Measurements from ENCODE around the gene GART. TPM values are rescaled to one million over a fixed set of nuclear protein-coding genes. Genes with fewer than 3 reads are reported as not detected.

Gene GART
- total RNA-seq, 4 donors from 2014 or later, result 41.8 to 74.2 (median 67.6) TPM

DNA sequence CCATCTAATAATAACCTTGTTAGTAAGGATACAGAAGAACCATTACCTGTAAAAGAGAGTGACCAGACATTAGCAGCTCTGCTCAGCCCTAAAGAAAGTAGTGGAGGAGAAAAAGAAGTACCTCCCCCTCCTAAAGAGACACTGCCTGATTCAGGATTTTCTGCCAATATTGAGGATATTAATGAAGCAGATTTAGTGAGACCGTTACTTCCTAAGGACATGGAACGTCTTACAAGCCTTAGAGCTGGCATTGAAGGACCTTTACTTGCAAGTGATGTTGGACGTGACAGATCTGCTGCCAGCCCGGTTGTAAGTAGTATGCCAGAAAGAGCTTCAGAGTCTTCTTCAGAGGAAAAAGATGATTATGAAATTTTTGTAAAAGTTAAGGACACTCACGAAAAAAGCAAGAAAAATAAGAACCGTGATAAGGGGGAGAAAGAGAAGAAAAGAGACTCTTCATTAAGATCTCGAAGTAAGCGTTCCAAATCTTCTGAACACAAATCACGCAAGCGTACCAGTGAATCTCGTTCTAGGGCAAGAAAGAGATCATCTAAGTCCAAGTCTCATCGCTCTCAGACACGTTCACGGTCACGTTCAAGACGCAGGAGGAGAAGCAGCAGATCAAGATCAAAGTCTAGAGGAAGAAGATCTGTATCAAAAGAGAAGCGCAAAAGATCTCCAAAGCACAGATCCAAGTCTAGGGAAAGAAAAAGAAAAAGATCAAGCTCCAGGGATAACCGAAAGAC lies 12.5 kb upstream of the GART start:
- no peaks in the 10 kb centered on the region for H3K27me3 ChIP-seq
- TF ChIP-seq, protein P1, sequence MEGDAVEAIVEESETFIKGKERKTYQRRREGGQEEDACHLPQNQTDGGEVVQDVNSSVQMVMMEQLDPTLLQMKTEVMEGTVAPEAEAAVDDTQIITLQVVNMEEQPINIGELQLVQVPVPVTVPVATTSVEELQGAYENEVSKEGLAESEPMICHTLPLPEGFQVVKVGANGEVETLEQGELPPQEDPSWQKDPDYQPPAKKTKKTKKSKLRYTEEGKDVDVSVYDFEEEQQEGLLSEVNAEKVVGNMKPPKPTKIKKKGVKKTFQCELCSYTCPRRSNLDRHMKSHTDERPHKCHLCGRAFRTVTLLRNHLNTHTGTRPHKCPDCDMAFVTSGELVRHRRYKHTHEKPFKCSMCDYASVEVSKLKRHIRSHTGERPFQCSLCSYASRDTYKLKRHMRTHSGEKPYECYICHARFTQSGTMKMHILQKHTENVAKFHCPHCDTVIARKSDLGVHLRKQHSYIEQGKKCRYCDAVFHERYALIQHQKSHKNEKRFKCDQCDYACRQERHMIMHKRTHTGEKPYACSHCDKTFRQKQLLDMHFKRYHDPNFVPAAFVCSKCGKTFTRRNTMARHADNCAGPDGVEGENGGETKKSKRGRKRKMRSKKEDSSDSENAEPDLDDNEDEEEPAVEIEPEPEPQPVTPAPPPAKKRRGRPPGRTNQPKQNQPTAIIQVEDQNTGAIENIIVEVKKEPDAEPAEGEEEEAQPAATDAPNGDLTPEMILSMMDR (IDR thresholded peaks at IDR 0.05), result no peak
- no peak for TF ChIP-seq POLR2AphosphoS5 (IDR thresholded peaks at IDR 0.05)
- TF ChIP-seq EP300 (IDR thresholded peaks at IDR 0.05), result no peak
- no peak for TF ChIP-seq POLR2A (IDR thresholded peaks at IDR 0.05)
- H3K4me3 ChIP-seq, result no peak overlapping the region
- no peak overlapping the region for H3K27ac ChIP-seq
- no peak for ATAC-seq
- no peaks in the 10 kb centered on the region for H3K9me3 ChIP-seq
- 92 to 95% methylated on average over 3 to 18 of the region's 18 CpGs for WGBS, 2 donors (ENCODE audit: low coverage in 1 of 2)
- H3K36me3 ChIP-seq, result peaks cover 10 to 87% of the 10 kb centered on the region in 2 donors
- peaks cover 0 to 56% (median 4%) of the 10 kb centered on the region in 3 donors for H3K4me1 ChIP-seq

DNA sequence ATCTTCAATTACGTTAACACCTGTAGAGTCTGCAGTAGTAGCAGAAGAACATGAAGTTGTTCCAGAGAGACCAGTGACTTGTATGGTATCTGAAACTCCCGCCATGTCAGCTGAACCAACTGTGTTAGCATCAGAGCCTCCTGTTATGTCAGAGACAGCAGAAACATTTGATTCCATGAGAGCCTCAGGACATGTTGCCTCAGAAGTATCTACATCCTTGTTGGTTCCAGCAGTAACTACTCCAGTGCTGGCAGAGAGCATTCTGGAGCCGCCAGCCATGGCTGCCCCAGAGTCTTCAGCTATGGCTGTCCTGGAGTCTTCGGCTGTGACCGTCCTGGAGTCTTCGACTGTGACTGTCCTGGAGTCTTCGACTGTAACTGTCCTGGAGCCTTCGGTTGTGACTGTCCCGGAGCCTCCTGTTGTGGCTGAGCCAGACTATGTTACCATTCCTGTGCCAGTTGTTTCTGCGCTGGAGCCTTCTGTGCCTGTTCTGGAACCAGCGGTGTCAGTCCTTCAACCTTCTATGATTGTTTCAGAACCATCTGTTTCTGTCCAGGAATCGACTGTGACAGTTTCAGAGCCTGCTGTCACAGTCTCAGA lies 11.2 kb upstream of the GART start:
- Histone ChIP-seq H3K4me1 (peaks cover 0 to 55% (median 4%) of the 10 kb centered on the region in 3 donors), H3K4me3 (no peak overlapping the region), H3K27me3 (no peaks in the 10 kb centered on the region), H3K9me3 (no peaks in the 10 kb centered on the region), H3K27ac (no peak overlapping the region), H3K36me3 (peaks cover 7 to 85% of the 10 kb centered on the region in 2 donors)
- TF ChIP-seq POLR2A (IDR thresholded peaks at IDR 0.05) (no peak), POLR2AphosphoS5 (IDR thresholded peaks at IDR 0.05) (peak; percentile 0)
- WGBS, 2 donors (ENCODE audit: low coverage in 1 of 2), result 98% methylated on average over 9 of the region's 12 CpGs; no CpG with 5 or more reads in 1 of the 2 donors
- ATAC-seq, result no peak

DNA sequence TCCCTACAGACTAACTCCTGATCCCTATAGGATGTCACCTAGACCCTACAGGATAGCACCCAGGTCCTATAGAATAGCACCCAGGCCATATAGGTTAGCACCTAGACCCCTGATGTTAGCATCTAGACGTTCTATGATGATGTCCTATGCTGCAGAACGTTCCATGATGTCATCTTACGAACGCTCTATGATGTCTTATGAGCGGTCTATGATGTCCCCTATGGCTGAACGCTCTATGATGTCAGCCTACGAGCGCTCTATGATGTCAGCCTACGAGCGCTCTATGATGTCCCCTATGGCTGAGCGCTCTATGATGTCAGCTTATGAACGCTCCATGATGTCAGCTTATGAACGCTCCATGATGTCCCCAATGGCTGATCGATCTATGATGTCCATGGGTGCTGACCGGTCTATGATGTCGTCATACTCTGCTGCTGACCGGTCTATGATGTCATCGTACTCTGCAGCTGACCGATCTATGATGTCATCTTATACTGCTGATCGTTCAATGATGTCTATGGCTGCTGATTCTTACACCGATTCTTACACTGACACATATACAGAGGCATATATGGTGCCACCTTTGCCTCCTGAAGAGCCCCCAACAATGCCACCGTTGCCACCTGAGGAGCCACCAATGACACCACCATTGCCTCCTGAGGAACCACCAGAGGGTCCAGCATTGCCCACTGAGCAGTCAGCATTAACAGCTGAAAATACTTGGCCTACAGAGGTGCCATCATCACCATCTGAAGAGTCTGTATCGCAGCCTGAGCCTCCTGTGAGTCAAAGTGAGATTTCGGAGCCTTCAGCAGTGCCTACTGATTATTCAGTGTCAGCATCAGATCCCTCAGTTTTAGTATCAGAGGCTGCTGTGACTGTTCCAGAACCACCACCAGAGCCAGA lies 10.4 kb upstream of the GART start:
- H3K27ac ChIP-seq, result no peak overlapping the region
- TF ChIP-seq EP300 (IDR thresholded peaks at IDR 0.05) (no peak), POLR2AphosphoS5 (IDR thresholded peaks at IDR 0.05) (peak; percentile 17)
- H3K36me3 ChIP-seq, result peaks cover 3 to 84% of the 10 kb centered on the region in 2 donors
- no peak for ATAC-seq
- H3K4me1 ChIP-seq, result peaks cover 0 to 53% (median 4%) of the 10 kb centered on the region in 3 donors
- H3K27me3 ChIP-seq, result no peaks in the 10 kb centered on the region
- WGBS, 2 donors (ENCODE audit: low coverage in 1 of 2), result 96 to 97% methylated on average over 15 to 20 of the region's 24 CpGs
- no peak overlapping the region for H3K4me3 ChIP-seq
- no peaks in the 10 kb centered on the region for H3K9me3 ChIP-seq

DNA sequence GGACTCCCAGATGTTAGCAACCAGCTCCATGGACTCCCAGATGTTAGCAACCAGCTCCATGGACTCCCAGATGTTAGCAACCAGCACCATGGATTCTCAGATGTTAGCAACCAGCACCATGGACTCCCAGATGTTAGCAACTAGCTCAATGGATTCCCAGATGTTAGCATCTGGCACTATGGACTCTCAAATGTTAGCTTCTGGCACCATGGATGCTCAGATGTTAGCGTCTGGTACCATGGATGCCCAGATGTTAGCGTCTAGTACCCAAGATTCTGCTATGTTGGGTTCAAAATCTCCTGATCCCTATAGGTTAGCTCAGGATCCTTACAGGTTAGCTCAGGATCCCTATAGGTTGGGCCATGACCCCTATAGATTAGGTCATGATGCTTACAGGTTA lies 9.7 kb upstream of the GART start:
- 100% methylated on average over 2 of the region's 2 CpGs; no CpG with 5 or more reads in 1 of the 2 donors for WGBS, 2 donors (ENCODE audit: low coverage in 1 of 2)
- no peak for ATAC-seq
- no peaks in the 10 kb centered on the region for H3K9me3 ChIP-seq
- peaks cover 0 to 53% (median 4%) of the 10 kb centered on the region in 3 donors for H3K4me1 ChIP-seq
- TF ChIP-seq POLR2AphosphoS5 (IDR thresholded peaks at IDR 0.05) (no peak), EP300 (IDR thresholded peaks at IDR 0.05) (no peak), POLR2A (IDR thresholded peaks at IDR 0.05) (no peak)
- TF ChIP-seq, protein P1 (IDR thresholded peaks at IDR 0.05), result no peak
- peaks cover 3 to 84% of the 10 kb centered on the region in 2 donors for H3K36me3 ChIP-seq
- no peak overlapping the region for H3K27ac ChIP-seq
- H3K4me3 ChIP-seq, result no peak overlapping the region
- H3K27me3 ChIP-seq, result no peaks in the 10 kb centered on the region

DNA sequence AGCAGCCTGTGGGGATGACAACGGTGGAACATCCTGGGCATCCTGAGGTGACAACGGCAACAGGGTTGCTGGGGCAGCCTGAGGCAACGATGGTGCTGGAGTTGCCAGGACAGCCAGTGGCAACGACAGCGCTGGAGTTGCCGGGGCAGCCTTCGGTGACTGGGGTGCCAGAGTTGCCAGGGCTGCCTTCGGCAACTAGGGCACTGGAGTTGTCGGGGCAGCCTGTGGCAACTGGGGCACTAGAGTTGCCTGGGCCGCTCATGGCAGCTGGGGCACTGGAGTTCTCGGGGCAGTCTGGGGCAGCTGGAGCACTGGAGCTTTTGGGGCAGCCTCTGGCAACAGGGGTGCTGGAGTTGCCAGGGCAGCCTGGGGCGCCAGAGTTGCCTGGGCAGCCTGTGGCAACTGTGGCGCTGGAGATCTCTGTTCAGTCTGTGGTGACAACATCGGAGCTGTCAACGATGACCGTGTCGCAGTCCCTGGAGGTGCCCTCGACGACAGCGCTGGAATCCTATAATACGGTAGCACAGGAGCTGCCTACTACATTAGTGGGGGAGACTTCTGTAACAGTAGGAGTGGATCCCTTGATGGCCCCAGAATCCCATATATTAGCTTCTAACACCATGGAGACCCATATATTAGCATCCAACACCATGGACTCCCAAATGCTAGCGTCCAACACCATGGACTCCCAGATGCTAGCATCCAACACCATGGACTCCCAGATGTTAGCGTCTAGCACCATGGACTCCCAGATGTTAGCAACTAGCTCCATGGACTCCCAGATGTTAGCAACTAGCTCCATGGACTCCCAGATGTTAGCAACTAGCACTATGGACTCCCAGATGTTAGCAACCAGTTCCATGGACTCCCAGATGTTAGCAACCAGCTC lies 9.1 kb upstream of the GART start:
- Histone ChIP-seq H3K4me3 (no peak overlapping the region), H3K4me1 (peaks cover 0 to 53% (median under 1%) of the 10 kb centered on the region in 3 donors), H3K27me3 (no peaks in the 10 kb centered on the region), H3K36me3 (peaks cover 3 to 90% of the 10 kb centered on the region in 2 donors), H3K9me3 (no peaks in the 10 kb centered on the region), H3K27ac (no peak overlapping the region)
- ATAC-seq, result no peak
- 82 to 100% methylated on average over 4 of the region's 23 CpGs for WGBS, 2 donors (ENCODE audit: low coverage in 1 of 2)
- TF ChIP-seq EP300 (IDR thresholded peaks at IDR 0.05), result no peak
- TF ChIP-seq POLR2AphosphoS5 (IDR thresholded peaks at IDR 0.05), result no peak
- TF ChIP-seq, protein P1 (IDR thresholded peaks at IDR 0.05), result no peak
- TF ChIP-seq POLR2A (IDR thresholded peaks at IDR 0.05), result no peak
